SH-SY5Y (cell line): ENCODE data around the gene SPACDR.

Source experiments
- GATA2 ChIP-seq: IDR thresholded peaks from 2 replicates; pipeline ENCODE4 v1.6.1; 2011; ENCODE audit warnings: mild to moderate bottlenecking, low read depth, low read length
- GATA3 ChIP-seq: IDR thresholded peaks from 2 replicates; pipeline ENCODE4 v1.6.1; 2011; ENCODE audit warnings: low read depth, mild to moderate bottlenecking, low read length, moderate library complexity

GRCh38 chr7:100429637-100430492 is 34.2 kb downstream of the SPACDR start, which contains the start of gene MEPCE:
- TF ChIP-seq GATA2 (peak; percentile 10; the same call in 1 of the 2 replicates), GATA3 (no peak)
